Thoracic aorta (tissue), 2 donors: ENCODE measurements around the gene ADARB1. TPM values are rescaled to one million over a fixed set of nuclear protein-coding genes. Genes with fewer than 3 reads are reported as not detected.

Source experiments
- ATAC-seq: fragments of 150-250 bp; one replicate; pipeline ENCODE4 v1.8.0; 2017; ENCODE audit warnings: low read depth; ENCODE audit not compliant: insufficient number of reproducible peaks, low FRiP score
- DNase-seq: peaks from one replicate; pipeline ENCODE4 v3.0.0-alpha.2; 2020; ENCODE audit warnings: low spot score
- H3K27ac ChIP-seq, 2 donors: fragments of 200-600 bp; sonication (generic); 1 replicate in 1 of 2; 2 replicates in 1 of 2; pipeline ENCODE4 v1.5.1; 2016; ENCODE audit warnings: mild to moderate bottlenecking in 2 of 2, moderate library complexity in 2 of 2
- H3K27me3 ChIP-seq: fragments of 200-600 bp; sonication (generic); replicated peaks from 2 replicates; pipeline ENCODE4 v1.6.0; 2016; ENCODE audit warnings: mild to moderate bottlenecking; ENCODE audit not compliant: insufficient read depth
- H3K36me3 ChIP-seq: fragments of 200-600 bp; sonication (generic); one replicate; pipeline ENCODE4 v1.5.1; 2016
- H3K4me1 ChIP-seq, 2 donors: fragments of 200-600 bp; sonication (generic); 1 replicate in 1 of 2; 2 replicates in 1 of 2; pipeline versions ENCODE4 v1.5.1 to v1.6.0; 2016; ENCODE audit warnings: low read depth in 2 of 2, mild to moderate bottlenecking in 1 of 2; ENCODE audit not compliant: control insufficient read depth in 1 of 2
- H3K4me3 ChIP-seq: fragments of 200-600 bp; sonication (generic); 2 replicates; pipeline ENCODE4 v1.5.1; 2016; ENCODE audit warnings: mild to moderate bottlenecking
- H3K9me3 ChIP-seq: fragments of 200-600 bp; sonication (generic); 2 replicates; pipeline ENCODE4 v1.5.1; 2016
- total RNA-seq, 2 donors: library from RNA; depleted of rRNA; stranded (reverse); fragments of >200 nt; gene quantifications; one replicate each; pipeline versions ENCODE4 v1.1.0 to v1.2.3, GENCODE V29; 2016
- TF ChIP-seq, protein P1 (sequence below): fragments of 200-600 bp; sonication (generic); IDR thresholded peaks from one replicate; pipeline ENCODE4 v1.5.1; 2019; ENCODE audit warnings: antibody characterized with exemption

Gene ADARB1
- total RNA-seq, 2 donors from 2014 or later: 124 to 201 TPM

DNA sequence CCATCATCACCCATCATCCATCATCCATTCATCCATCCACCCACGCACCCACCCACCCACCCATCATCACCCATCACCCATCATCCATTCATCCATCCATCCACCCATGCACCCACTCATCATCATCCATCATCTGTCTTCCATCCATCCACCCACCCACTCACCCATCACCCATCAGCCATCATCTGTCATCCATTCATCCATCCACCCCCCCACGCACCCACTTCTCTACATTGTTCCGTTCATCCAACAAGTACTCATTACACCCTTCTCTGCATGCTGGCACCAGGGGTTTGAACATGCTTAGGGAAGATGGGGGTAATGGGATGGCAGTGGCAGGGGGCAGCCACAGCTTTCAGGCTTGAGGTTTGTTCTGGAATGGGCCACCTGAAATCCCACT is 82.1 kb downstream of the ADARB1 start:
- Histone ChIP-seq H3K36me3 (peaks cover 7% of the 10 kb centered on the region), H3K4me1 (peaks cover 11 to 37% of the 10 kb centered on the region in 2 donors), H3K27me3 (no peaks in the 10 kb centered on the region), H3K9me3 (no peaks in the 10 kb centered on the region), H3K4me3 (no peak overlapping the region), H3K27ac (no peak overlapping the region)
- TF ChIP-seq, protein P1, sequence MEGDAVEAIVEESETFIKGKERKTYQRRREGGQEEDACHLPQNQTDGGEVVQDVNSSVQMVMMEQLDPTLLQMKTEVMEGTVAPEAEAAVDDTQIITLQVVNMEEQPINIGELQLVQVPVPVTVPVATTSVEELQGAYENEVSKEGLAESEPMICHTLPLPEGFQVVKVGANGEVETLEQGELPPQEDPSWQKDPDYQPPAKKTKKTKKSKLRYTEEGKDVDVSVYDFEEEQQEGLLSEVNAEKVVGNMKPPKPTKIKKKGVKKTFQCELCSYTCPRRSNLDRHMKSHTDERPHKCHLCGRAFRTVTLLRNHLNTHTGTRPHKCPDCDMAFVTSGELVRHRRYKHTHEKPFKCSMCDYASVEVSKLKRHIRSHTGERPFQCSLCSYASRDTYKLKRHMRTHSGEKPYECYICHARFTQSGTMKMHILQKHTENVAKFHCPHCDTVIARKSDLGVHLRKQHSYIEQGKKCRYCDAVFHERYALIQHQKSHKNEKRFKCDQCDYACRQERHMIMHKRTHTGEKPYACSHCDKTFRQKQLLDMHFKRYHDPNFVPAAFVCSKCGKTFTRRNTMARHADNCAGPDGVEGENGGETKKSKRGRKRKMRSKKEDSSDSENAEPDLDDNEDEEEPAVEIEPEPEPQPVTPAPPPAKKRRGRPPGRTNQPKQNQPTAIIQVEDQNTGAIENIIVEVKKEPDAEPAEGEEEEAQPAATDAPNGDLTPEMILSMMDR: no peak
- no peak for DNase-seq
- ATAC-seq: no peak

DNA sequence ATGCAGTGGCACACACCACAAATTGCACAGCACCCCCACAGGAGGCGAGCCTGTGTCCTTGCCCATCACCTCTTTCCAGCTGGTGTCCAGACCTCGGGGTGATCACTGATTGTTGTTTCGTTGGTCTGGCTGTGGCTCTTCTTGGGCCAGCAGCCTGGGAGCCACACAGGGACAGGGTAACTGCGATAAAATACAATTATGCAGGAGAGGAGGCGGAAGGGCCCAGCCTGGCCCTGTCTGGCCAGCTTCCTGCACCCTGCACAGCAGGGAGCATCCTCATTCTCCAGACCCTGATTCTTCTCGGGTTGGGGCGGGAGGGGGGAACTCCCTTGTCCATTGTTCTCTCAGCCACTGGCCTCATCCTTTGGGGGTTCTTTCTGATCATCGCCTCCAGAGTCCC is 83.6 kb downstream of the ADARB1 start:
- Histone ChIP-seq H3K9me3 (no peaks in the 10 kb centered on the region), H3K4me1 (peaks cover 8 to 28% of the 10 kb centered on the region in 2 donors), H3K27me3 (no peaks in the 10 kb centered on the region), H3K36me3 (peaks cover 7% of the 10 kb centered on the region), H3K4me3 (no peak overlapping the region), H3K27ac (no peak overlapping the region)
- TF ChIP-seq, protein P1: no peak
- DNase-seq: no peak
- ATAC-seq: no peak

DNA sequence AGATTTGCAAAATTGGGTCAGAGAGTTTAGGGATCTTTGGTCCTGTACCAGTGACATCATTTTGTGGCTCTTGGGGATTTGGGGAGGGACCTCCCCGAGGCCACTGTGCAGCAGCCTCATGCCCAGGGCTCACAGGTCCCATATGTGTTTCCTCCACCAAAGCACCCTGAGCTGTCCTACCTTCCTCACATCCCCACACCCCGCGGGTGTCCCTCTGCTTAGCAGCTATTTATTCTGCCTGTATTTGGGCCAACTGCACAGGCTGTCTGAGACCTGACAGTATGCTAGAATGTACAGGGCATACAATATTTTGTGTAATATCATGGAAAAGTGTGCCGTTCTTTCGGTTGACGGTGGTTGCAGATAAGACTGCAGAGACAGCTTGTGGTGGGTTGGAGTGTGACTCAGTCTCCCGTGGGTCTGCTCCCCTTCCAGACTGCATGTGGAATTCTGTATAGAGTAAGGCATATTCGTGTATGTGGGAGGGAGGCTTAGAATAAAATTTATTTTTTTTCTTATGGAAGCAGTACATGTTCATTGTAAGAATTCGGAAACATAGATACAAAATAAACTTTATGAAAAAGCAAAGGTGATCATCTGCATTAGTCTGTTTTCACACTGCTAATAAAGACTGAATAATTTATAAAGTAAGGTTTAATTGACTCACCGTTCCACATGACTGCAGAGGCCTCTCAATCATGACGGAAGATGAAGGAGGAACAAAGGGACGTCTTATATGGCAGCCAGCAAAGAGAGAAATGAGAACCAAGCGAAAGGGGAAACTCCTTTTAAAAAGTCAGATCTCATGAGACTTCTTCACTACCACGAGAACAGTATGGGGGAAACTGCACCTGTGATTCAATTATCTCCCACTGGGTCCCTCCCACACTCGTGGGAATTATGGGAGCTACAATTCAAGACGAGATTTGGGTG is 84.4 kb downstream of the ADARB1 start:
- Histone ChIP-seq H3K27me3 (no peaks in the 10 kb centered on the region), H3K4me1 (peaks cover 0 to 27% of the 10 kb centered on the region in 2 donors), H3K9me3 (no peaks in the 10 kb centered on the region), H3K36me3 (peaks cover 7% of the 10 kb centered on the region), H3K27ac (no peak overlapping the region), H3K4me3 (no peak overlapping the region)
- DNase-seq: no peak
- no peak for ATAC-seq
- TF ChIP-seq, protein P1: no peak

DNA sequence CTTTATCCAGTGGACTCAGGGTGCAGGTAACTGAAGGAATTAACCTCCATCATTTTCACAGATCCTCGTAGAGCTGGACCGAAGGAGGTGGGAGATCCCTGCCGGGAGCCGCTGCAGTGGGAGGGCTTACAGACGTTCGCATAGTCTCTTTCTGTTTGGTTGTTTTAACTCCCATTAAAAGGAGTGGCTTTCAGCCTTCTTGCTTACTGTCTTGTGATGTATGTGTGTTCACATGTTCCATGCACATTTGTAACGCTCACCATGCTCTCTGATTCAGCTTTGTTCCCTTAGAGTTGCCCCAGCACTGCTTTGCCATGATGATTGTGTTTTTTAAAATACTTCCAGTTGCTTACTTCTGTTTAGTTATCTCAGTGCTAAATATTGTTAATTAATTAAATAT is 85.8 kb downstream of the ADARB1 start:
- Histone ChIP-seq H3K27me3 (no peaks in the 10 kb centered on the region), H3K4me1 (peaks cover 3 to 24% of the 10 kb centered on the region in 2 donors), H3K9me3 (no peaks in the 10 kb centered on the region), H3K4me3 (no peak overlapping the region), H3K36me3 (peaks cover 7% of the 10 kb centered on the region), H3K27ac (no peak overlapping the region)
- TF ChIP-seq, protein P1: no peak
- ATAC-seq (no peak), DNase-seq (no peak)

DNA sequence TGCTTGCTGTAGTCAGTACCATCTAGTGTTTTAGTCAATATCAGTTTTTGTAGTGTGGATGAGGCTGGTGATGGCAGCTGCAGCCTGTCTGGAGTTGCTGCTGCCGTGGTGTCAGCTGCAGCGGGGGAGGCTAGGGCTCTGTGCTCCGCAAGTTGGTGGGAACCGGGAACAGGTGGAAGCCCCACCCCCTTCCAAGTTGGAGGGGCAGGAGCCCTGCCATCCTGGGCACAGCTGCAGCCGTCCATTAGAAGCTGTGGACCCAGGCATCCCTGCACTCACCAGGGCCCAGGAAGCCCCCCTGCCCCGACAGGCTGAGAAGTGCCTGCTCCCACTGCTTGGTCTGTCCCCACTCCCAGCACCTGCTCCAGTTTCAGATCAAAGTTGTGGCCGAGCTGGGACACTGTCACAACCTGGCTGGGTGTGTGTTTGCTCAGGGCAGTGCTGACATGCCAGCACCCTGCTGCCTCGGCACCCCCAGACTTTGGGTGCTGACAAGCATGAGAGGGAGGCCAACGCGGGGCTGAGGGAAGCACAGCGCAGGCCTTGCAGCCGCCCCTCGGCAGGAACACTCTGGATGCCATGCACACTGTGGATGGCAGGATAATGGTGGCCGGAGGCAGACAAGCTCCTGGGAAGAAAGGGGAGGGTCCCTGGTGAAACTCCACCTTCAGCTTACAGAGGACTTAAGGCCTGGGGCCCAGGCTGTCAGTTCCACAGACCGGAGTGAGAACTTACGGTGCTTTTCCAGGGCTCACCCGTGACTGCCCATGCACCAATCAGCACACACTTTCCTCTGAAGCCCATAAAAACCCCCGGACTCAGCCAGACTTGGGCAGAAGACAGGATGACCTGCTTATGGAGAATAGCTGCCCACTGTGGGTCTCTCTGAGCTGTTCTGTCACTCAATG is 86.9 kb downstream of the ADARB1 start:
- TF ChIP-seq, protein P1: no peak
- H3K4me1 ChIP-seq: peaks cover 3 to 28% of the 10 kb centered on the region in 2 donors
- no peaks in the 10 kb centered on the region for H3K27me3 ChIP-seq
- H3K36me3 ChIP-seq: peaks cover 7% of the 10 kb centered on the region
- H3K9me3 ChIP-seq: no peaks in the 10 kb centered on the region
- H3K4me3 ChIP-seq: no peak overlapping the region
- H3K27ac ChIP-seq: no peak overlapping the region
- ATAC-seq (no peak), DNase-seq (no peak)
